IPS-20b (cell line): ENCODE measurements around the gene NFASC.

Source experiments
- H3K27ac ChIP-seq: one replicate; pipeline ENCODE4 v1.5.1; 2013; ENCODE audit warnings: low read length
- H3K27me3 ChIP-seq: 2 replicates; pipeline ENCODE4 v1.6.1; 2013; ENCODE audit warnings: mild to moderate bottlenecking, low read length, inconsistent platforms; ENCODE audit not compliant: insufficient read depth
- H3K36me3 ChIP-seq: 2 replicates; pipeline ENCODE4 v1.6.1; 2013; ENCODE audit warnings: low read depth, mild to moderate bottlenecking, inconsistent platforms, low read length, moderate library complexity; ENCODE audit not compliant: insufficient read depth
- H3K4me1 ChIP-seq: 2 replicates; pipeline ENCODE4 v1.6.1; 2013; ENCODE audit warnings: mild to moderate bottlenecking, control low read depth, inconsistent platforms, low read length, moderate library complexity; ENCODE audit not compliant: insufficient read depth
- H3K4me3 ChIP-seq: 2 replicates; pipeline ENCODE4 v1.5.1; 2013; ENCODE audit warnings: mild to moderate bottlenecking, low read length, inconsistent platforms
- H3K9ac ChIP-seq: 2 replicates; pipeline ENCODE4 v1.6.1; 2013; ENCODE audit warnings: low read depth, mild to moderate bottlenecking, inconsistent platforms, low read length, moderate library complexity
- H3K9me3 ChIP-seq: 2 replicates; pipeline ENCODE4 v1.6.1; 2013; ENCODE audit warnings: mild to moderate bottlenecking, low read depth, low read length, inconsistent platforms; ENCODE audit not compliant: insufficient read depth

NFASC gene

DNA sequence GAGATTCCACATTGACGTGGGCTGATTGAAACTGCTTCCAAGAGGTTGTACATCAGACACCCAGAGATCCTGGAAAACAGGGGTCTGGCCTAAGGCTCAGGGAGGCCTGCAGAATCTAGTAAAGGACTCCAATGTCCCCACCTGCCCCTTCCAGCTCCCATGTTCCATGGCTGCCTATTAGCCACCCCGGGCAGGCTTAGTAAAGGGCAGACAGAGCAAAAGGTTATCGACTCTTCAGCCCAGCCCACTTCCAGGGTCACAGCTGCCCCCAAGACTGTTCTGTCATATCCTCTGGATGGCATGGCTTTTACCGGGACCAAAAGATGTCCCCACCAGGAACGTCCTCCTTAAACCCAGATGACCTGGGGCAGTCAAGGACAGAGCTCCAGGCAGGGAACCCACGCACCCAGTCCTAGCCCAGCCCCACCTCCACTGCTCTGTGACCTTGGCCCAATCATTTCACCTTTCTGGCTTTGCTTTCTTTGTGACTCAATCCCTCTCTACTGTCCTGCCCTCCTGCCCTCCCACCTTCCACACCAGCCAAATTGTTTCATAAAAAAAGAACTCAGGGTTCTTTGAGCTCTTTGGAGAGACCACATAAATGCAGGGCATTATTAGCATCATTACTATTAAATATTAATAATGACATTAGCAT lies 167.6 kb downstream of the NFASC start:
- no peaks in the 10 kb centered on the region; the same call in 1 of the 2 replicates for H3K4me1 ChIP-seq
- H3K27ac ChIP-seq: no peak overlapping the region
- H3K36me3 ChIP-seq: no peaks in the 10 kb centered on the region
- no peak overlapping the region for H3K4me3 ChIP-seq
- no peak overlapping the region for H3K9ac ChIP-seq
- no peaks in the 10 kb centered on the region; the same call in 1 of the 2 replicates for H3K9me3 ChIP-seq
- H3K27me3 ChIP-seq: peaks cover 48% of the 10 kb centered on the region

- H3K36me3 ChIP-seq: no peaks in the 10 kb centered on the region
- H3K9ac ChIP-seq: no peak overlapping the region
- H3K27ac ChIP-seq: no peak overlapping the region
- peaks cover 22% of the 10 kb centered on the region for H3K4me1 ChIP-seq
- H3K27me3 ChIP-seq: peaks cover 77% of the 10 kb centered on the region
- H3K9me3 ChIP-seq: no peaks in the 10 kb centered on the region; the same call in 1 of the 2 replicates
- H3K4me3 ChIP-seq: no peak overlapping the region
Measured at GRCh38 chr1:205041001-205041715, 170.5 kb downstream of the NFASC start.

DNA sequence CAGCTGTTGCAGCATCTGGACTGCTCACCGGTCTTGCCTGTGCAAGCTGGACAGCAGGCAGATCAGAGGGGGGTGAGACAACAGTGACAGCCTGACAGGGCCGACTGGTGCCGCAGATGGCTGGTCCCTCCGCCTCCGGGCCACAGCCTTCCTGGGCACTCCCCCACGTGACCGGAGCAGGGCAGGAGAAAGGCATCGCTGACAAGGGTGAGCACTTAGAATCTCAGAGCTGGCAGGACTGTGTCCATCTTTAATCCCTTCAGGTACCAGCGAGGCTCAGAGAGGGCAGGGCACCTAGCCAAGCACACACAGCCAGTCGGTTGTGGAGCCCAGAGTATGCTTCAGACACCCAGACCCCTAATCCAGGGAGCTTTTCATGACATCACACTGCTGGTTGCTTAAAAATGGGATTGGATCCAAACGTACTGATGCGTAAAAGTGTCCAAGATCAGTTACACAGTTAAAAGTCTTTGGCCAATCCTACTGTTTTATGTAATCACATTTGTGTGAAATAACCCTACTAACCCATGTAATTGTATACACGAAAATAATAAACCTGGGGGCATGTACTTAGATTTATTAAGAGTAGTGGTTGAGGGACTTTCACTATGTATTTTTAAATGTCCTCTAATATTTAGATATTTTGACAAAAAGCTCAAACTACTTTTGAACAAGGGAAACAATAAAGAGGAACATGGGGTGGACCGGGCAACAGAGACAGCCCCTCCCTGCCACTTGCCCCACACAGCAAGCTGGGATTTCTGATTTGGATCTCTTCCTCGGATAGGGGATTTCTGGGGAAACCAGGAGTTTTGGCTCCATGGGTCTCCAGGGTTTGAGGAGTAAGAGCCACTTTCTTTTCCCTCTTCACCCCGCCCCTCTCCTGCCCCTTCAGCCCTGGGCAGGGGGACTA lies 171.6 kb downstream of the NFASC start:
- Histone ChIP-seq H3K9ac (no peak overlapping the region), H3K27ac (no peak overlapping the region), H3K36me3 (no peaks in the 10 kb centered on the region), H3K4me1 (peaks cover 22% of the 10 kb centered on the region), H3K27me3 (peaks cover 81% of the 10 kb centered on the region), H3K9me3 (no peaks in the 10 kb centered on the region; the same call in 1 of the 2 replicates), H3K4me3 (peak overlapping the region; percentile 59; the same call in 1 of the 2 replicates)

- peaks cover 22% of the 10 kb centered on the region for H3K4me1 ChIP-seq
- H3K27ac ChIP-seq: no peak within 1 kb of the TSS
- peak within 1 kb of the TSS; percentile 40; the same call in 1 of the 2 replicates for H3K9ac ChIP-seq
- no peaks in the 10 kb centered on the region for H3K9me3 ChIP-seq
- peak within 1 kb of the TSS; percentile 59; the same call in 1 of the 2 replicates for H3K4me3 ChIP-seq
- peaks cover 87% of the 10 kb centered on the region for H3K27me3 ChIP-seq
- no peaks in the 10 kb centered on the region for H3K36me3 ChIP-seq
Measured at GRCh38 chr1:205042911-205043806, 172.5 kb downstream of the NFASC start, which contains the start of gene CNTN2. Gene CNTN2 (plus strand): TSS chr1:205043212. CDS start chr1:205053186, 9,974 bp downstream.

GRCh38 chr1:205043866-205044265 lies 173.2 kb downstream of the NFASC start:
- Histone ChIP-seq H3K4me3 (peak overlapping the region; percentile 59; the same call in 1 of the 2 replicates), H3K9ac (no peak overlapping the region)

GRCh38 chr1:205044741-205045140 lies 174.1 kb downstream of the NFASC start:
- Histone ChIP-seq H3K9me3 (no peaks in the 10 kb centered on the region), H3K27ac (no peak overlapping the region), H3K4me3 (no peak overlapping the region), H3K27me3 (peaks cover 80% of the 10 kb centered on the region), H3K4me1 (peaks cover 22% of the 10 kb centered on the region), H3K9ac (no peak overlapping the region), H3K36me3 (no peaks in the 10 kb centered on the region)

More at GRCh38 chr1:205043866-205044265, 173.2 kb downstream of the NFASC start:
- peaks cover 87% of the 10 kb centered on the region for H3K27me3 ChIP-seq
- H3K36me3 ChIP-seq: no peaks in the 10 kb centered on the region
- H3K9me3 ChIP-seq: no peaks in the 10 kb centered on the region
- no peak overlapping the region for H3K27ac ChIP-seq
- H3K4me1 ChIP-seq: peaks cover 22% of the 10 kb centered on the region

DNA sequence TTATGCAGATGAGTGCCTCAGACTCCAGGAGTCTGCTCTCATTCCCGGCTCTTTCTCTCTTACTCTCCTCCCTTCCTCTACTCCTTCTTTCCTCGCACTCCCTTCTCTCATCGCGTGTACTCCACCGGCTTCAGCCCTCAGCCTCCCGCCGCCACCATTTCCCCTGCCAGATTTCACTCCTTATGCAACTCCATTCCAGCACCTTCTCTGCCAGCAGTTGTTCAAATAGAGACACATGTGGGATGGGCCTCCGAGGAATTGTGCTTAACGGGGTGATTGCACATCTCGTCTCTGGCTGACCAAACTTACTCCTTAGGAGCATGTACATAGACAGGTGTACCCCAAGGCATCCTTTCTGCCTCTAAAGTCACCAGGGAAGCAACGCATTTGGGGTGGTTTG lies 174.5 kb downstream of the NFASC start:
- Histone ChIP-seq H3K27me3 (peaks cover 76% of the 10 kb centered on the region), H3K36me3 (no peaks in the 10 kb centered on the region), H3K9ac (no peak overlapping the region), H3K4me1 (peaks cover 22% of the 10 kb centered on the region), H3K27ac (no peak overlapping the region), H3K4me3 (no peak overlapping the region), H3K9me3 (no peaks in the 10 kb centered on the region)

GRCh38 chr1:205046870-205047269 lies 176.2 kb downstream of the NFASC start:
- Histone ChIP-seq H3K4me3 (no peak overlapping the region), H3K36me3 (no peaks in the 10 kb centered on the region), H3K4me1 (peaks cover 22% of the 10 kb centered on the region), H3K27ac (no peak overlapping the region), H3K9ac (no peak overlapping the region), H3K27me3 (peaks cover 58% of the 10 kb centered on the region), H3K9me3 (no peaks in the 10 kb centered on the region)

DNA sequence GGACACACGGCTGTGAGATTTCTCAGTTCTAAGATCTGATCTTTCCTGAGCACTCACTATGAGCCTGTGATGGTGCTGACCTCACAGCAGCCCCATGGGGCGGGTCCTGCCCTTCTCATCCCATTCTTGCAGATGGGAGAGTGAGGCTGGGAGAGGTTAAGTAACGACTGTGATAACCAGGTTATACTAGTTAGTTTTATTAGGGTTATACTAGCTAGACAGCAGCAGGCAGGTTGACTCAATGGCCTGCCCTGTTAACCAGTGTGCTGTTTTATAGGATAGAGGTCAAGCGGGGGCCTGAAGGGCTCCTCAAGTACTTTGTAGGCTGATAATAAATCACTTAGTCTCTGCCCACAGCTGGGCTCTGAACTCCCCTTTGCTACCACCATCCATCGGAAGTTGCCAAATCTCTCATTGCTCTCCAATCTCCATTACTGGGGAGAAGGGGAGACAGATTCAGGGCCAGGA lies 177.1 kb downstream of the NFASC start:
- no peaks in the 10 kb centered on the region for H3K36me3 ChIP-seq
- peaks cover 49% of the 10 kb centered on the region for H3K27me3 ChIP-seq
- no peaks in the 10 kb centered on the region for H3K9me3 ChIP-seq
- no peak overlapping the region for H3K27ac ChIP-seq
- H3K4me3 ChIP-seq: no peak overlapping the region
- no peak overlapping the region for H3K9ac ChIP-seq
- H3K4me1 ChIP-seq: peaks cover 22% of the 10 kb centered on the region

GRCh38 chr1:205048382-205048781 lies 177.7 kb downstream of the NFASC start:
- no peak overlapping the region for H3K9ac ChIP-seq

More at GRCh38 chr1:205048382-205048781, 177.7 kb downstream of the NFASC start:
- Histone ChIP-seq H3K9me3 (no peaks in the 10 kb centered on the region), H3K4me3 (no peak overlapping the region), H3K4me1 (peaks cover 22% of the 10 kb centered on the region), H3K27ac (no peak overlapping the region), H3K36me3 (no peaks in the 10 kb centered on the region), H3K27me3 (peaks cover 43% of the 10 kb centered on the region)
